Measurements from ENCODE around the gene ZFP36L2.

DNA sequence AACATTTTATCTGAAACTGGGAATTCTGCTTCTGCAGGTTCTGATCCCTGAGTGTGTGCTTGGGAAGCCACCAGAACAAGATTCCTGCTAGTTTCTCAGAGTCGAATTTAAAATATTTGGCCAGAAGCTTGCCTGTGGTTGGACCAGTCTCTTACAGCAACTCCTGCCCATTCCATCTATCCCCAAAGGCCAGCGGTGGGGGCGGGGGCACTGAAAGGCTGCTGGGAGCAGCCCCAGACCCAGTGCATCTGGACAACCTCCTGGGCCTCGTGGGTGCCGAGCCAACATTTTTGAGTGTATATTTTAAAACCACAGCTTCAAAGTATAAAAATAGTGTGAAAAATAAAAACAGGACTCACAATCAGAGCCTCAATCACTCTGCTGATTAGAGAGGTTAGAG is 38.6 kb upstream of the ZFP36L2 start:
- TF ChIP-seq SP1 (IDR thresholded peaks at IDR 0.05) (no peak), TARDBP (IDR thresholded peaks at IDR 0.05) (no peak), FOXA1 (IDR thresholded peaks at IDR 0.05) (no peak), SUZ12 (IDR thresholded peaks at IDR 0.05) (no peak), ARNT (IDR thresholded peaks at IDR 0.05) (no peak), FOXM1 (IDR thresholded peaks at IDR 0.05; ENCODE audit: borderline replicate concordance) (no peak), ELF4 (IDR thresholded peaks at IDR 0.05) (no peak), L3MBTL2 (conservative IDR thresholded peaks at IDR 0.05) (no peak), LEF1 (IDR thresholded peaks at IDR 0.05; ENCODE audit: borderline replicate concordance) (no peak), BHLHE40 (IDR thresholded peaks at IDR 0.05; ENCODE audit: borderline replicate concordance) (no peak), HDGF (IDR thresholded peaks at IDR 0.05; ENCODE audit: borderline replicate concordance) (no peak)
